ENCODE measurements around the gene PLD4.

The PLD4 gene

GRCh38 chr14:104895786-104896661 lies 28.7 kb upstream of the PLD4 start:
- DNase-seq (ENCODE audit: low read depth) = peak; percentile 0
- TF ChIP-seq CTCF (IDR thresholded peaks at IDR 0.05; ENCODE audit: insufficient read depth, low read depth, low read length, missing control alignments) = no peak

GRCh38 chr14:104897330-104898194 lies 27.1 kb upstream of the PLD4 start:
- H3K4me3 ChIP-seq (ENCODE audit: low read depth, low read length) = no peak overlapping the region
- TF ChIP-seq CTCF (IDR thresholded peaks at IDR 0.05; ENCODE audit: insufficient read depth, low read depth, low read length, missing control alignments) = no peak
- peak; percentile 0 for DNase-seq (ENCODE audit: low read depth)

More at GRCh38 chr14:104895786-104896661, 28.7 kb upstream of the PLD4 start:
- H3K4me3 ChIP-seq (ENCODE audit: low read depth, low read length) = no peak overlapping the region

- TF ChIP-seq CTCF (IDR thresholded peaks at IDR 0.05; ENCODE audit: insufficient read depth, low read depth, low read length, missing control alignments) = no peak
- no peak for DNase-seq (ENCODE audit: low read depth)
- H3K4me3 ChIP-seq (ENCODE audit: low read depth, low read length) = no peak overlapping the region
Observed at GRCh38 chr14:104898195-104898558, 26.5 kb upstream of the PLD4 start.

- H3K4me3 ChIP-seq (ENCODE audit: low read depth, low read length) = no peak overlapping the region
- DNase-seq (ENCODE audit: low read depth) = no peak
- no peak for TF ChIP-seq CTCF (IDR thresholded peaks at IDR 0.05; ENCODE audit: insufficient read depth, low read depth, low read length, missing control alignments)
Observed at GRCh38 chr14:104898870-104899510, 25.7 kb upstream of the PLD4 start.

GRCh38 chr14:104899781-104900180 lies 24.9 kb upstream of the PLD4 start:
- no peak for DNase-seq (ENCODE audit: low read depth)
- no peak overlapping the region for H3K4me3 ChIP-seq (ENCODE audit: low read depth, low read length)
- no peak for TF ChIP-seq CTCF (IDR thresholded peaks at IDR 0.05; ENCODE audit: insufficient read depth, low read depth, low read length, missing control alignments)

- DNase-seq (ENCODE audit: low read depth) = peak; percentile 61
- no peak overlapping the region for H3K4me3 ChIP-seq (ENCODE audit: low read depth, low read length)
- no peak for TF ChIP-seq CTCF (IDR thresholded peaks at IDR 0.05; ENCODE audit: insufficient read depth, low read depth, low read length, missing control alignments)
Observed at GRCh38 chr14:104900639-104901512, 23.8 kb upstream of the PLD4 start.

All from GM12865 (cell line).